WTC11 (cell line): ENCODE data around the gene HSPH1.

Source experiments
- ATF3 ChIP-seq: sonication (generic); formaldehyde crosslinking; conservative IDR thresholded peaks from 2 replicates; pipeline ENCODE4 v1.8.1; 2022; ENCODE audit warnings: mild to moderate bottlenecking, missing genetic modification reagents
- CREB1 ChIP-seq: sonication (generic); formaldehyde crosslinking; IDR thresholded peaks from 2 replicates; pipeline ENCODE4 v1.8.0; 2023; ENCODE audit warnings: mild to moderate bottlenecking, missing genetic modification reagents
- CTCF ChIP-seq: fragments of 200-600 bp; IDR thresholded peaks from 2 replicates; pipeline ENCODE4 v1.8.0; 2022; ENCODE audit warnings: antibody characterized with exemption
- E2F5 ChIP-seq: sonication (generic); formaldehyde crosslinking; IDR thresholded peaks from 2 replicates; pipeline ENCODE4 v1.8.1; 2022; ENCODE audit warnings: mild to moderate bottlenecking, moderate library complexity, missing genetic modification reagents
- FOXJ3 ChIP-seq: sonication (generic); formaldehyde crosslinking; IDR thresholded peaks from 2 replicates; pipeline ENCODE4 v1.9.0; 2021; ENCODE audit warnings: missing genetic modification reagents, mild to moderate bottlenecking, borderline replicate concordance
- GRHL2 ChIP-seq: fragments of 250-450 bp; sonication (Bioruptor Pico); IDR thresholded peaks from 2 replicates; pipeline ENCODE4 v1.8.0; 2022; ENCODE audit warnings: mild to moderate bottlenecking, moderate library complexity; ENCODE audit not compliant: insufficient replicate concordance, severe bottlenecking
- NFE2L1 ChIP-seq: sonication (generic); formaldehyde crosslinking; IDR thresholded peaks from 2 replicates; pipeline ENCODE4 v1.8.1; 2023; ENCODE audit warnings: missing genetic modification reagents
- USF1 ChIP-seq: sonication (generic); formaldehyde crosslinking; IDR thresholded peaks from 2 replicates; pipeline ENCODE4 v1.8.0; 2022; ENCODE audit warnings: mild to moderate bottlenecking, missing genetic modification reagents

GRCh38 chr13:31122544-31123260, 39.0 kb downstream of the HSPH1 start:
- TF ChIP-seq ATF3 (CRISPR knock-in tag) (no peak), CTCF (no peak), GRHL2 (CRISPR knock-in tag) (no peak), NFE2L1 (no peak), E2F5 (CRISPR knock-in tag) (no peak), CREB1 (CRISPR knock-in tag) (no peak), USF1 (CRISPR knock-in tag) (no peak), FOXJ3 (CRISPR knock-in tag) (no peak)
